Ovary (tissue), 9 donors: ENCODE measurements around the gene UQCC5. TPM values are rescaled to one million over a fixed set of nuclear protein-coding genes. Genes with fewer than 3 reads are reported as not detected.
A peak's percentile ranks its signal among the peaks of the same experiment; 100 is the strongest.

ENCODE experiments used
- DNase-seq, 5 donors: peaks; one replicate each; pipeline ENCODE4 v3.0.0-alpha.2; 2019 to 2020
- H3K27ac ChIP-seq, 2 donors: fragments of 200-600 bp; one replicate each; pipeline versions ENCODE4 v1.5.1 to v1.8.0; 2019 to 2022
- H3K27me3 ChIP-seq: fragments of 200-600 bp; one replicate; pipeline ENCODE4 v1.8.0; 2022
- H3K36me3 ChIP-seq: fragments of 200-600 bp; sonication (generic); one replicate; pipeline ENCODE4 v1.5.1; 2019
- H3K4me1 ChIP-seq: one replicate; pipeline ENCODE4 v1.8.1; 2013; ENCODE audit warnings: mild to moderate bottlenecking, moderate library complexity; ENCODE audit not compliant: insufficient read depth
- H3K4me3 ChIP-seq: fragments of 200-600 bp; sonication (generic); one replicate; pipeline ENCODE4 v1.5.1; 2017
- H3K9me3 ChIP-seq, 2 donors: fragments of 200-600 bp in 1 of 2; sonication (generic) in 1 of 2; one replicate each; pipeline versions ENCODE4 v1.5.1 to v1.8.1; 2013 to 2019; ENCODE audit warnings: mild to moderate bottlenecking in 1 of 2, moderate library complexity in 1 of 2
- CTCF ChIP-seq, 3 donors: fragments of 450-650 bp in 2 of 3; fragments of 200-600 bp in 1 of 3; IDR thresholded peaks; one replicate each; pipeline versions ENCODE4 v1.5.1 to v1.8.0; 2016 to 2022; ENCODE audit warnings: antibody characterized with exemption in 3 of 3, mild to moderate bottlenecking in 1 of 3
- EP300 ChIP-seq: sonication (generic); formaldehyde crosslinking; IDR thresholded peaks from one replicate; pipeline ENCODE4 v1.6.1; 2017; ENCODE audit warnings: antibody characterized with exemption
- POLR2A ChIP-seq: fragments of 450-650 bp; IDR thresholded peaks from one replicate; pipeline ENCODE4 v1.6.1; 2017; ENCODE audit warnings: antibody characterized with exemption, mild to moderate bottlenecking, moderate library complexity
- WGBS, 3 donors: extraction: QIAGEN DNeasy Blood & Tissue Kit in 1 of 3; methylation state at CpG; one replicate each; pipeline versions ENCODE4 v1.1.5 to v1.1.7; 2013 to 2017; 5-methylcytosine and 5-hydroxymethylcytosine counted together
- intact Hi-C, 4 donors: fragments of 100-400 bp; cut with DNase I; formaldehyde crosslinking; loops; one replicate each; pipeline versions ENCODE4 v1.11.0 to v1.15.1; 2022 to 2023
- polyA plus RNA-seq, 2 donors: library from polyadenylated mRNA; stranded (reverse); fragments of 200-250 nt in 1 of 2; fragments of 350-450 nt in 1 of 2; fragmentation: Illumina TruSeq in 1 of 2; extraction: RNeasy Lipid Tissue Mini Kit (QIAGEN cat#74804) in 1 of 2; gene quantifications; one replicate each; pipeline ENCODE4 v1.2.3, GENCODE V29; 2013 to 2014
- total RNA-seq, 7 donors: library from RNA; depleted of rRNA in 2 of 7; stranded (reverse); fragments of >200 nt in 2 of 7; fragmentation: NEBNext Ultra II Directional in 3 of 7; extraction: Animal tissue kit (Norgen Biotek cat#: 25700) in 3 of 7; gene quantifications; one replicate each; pipeline versions ENCODE4 v1.1.0 to v1.2.4, GENCODE V29; 2016 to 2023
- donor health status: DM: no; HTN: no; CAD: no; lungs with moderate emphysema.
- donor health status: DM: no; HTN: no; CAD: no.
- donor health status: Bipolar disorder and iron deficiency.
- donor health status: DM: yes; HTN: yes; CAD: no.
- donor health status: DM: no; HTN: no; CAD: no.
- donor health status: DM: yes; HTN: yes; CAD: no.

UQCC5 gene
- total and polyA plus RNA-seq, 9 donors: 1.4 to 53.0 (median 27.4) TPM

GRCh38 chr3:52534281-52535183, 1.9 kb upstream of the UQCC5 start:
- H3K4me1 ChIP-seq: peaks cover 25% of the 10 kb centered on the region
- TF ChIP-seq EP300 (no peak), POLR2A (no peak), CTCF (IDR thresholded peaks at IDR 0.05) (no peak)
- DNase-seq: peak; percentile 34 to 55 (median 43)

GRCh38 chr3:52535411-52536111, 844 bp upstream of the UQCC5 start:
- Histone ChIP-seq H3K9me3 (no peaks in the 10 kb centered on the region), H3K4me3 (peak overlapping the region; percentile 24), H3K4me1 (peaks cover 25% of the 10 kb centered on the region), H3K27ac (peak overlapping the region in 1 of 2 donors; percentile 94), H3K36me3 (no peaks in the 10 kb centered on the region), H3K27me3 (no peaks in the 10 kb centered on the region)
- peak in 3 of 5 donors; percentile 18 to 36 (median 31) for DNase-seq
- WGBS, 3 donors: 84 to 92% (median 88%) methylated on average over 19 of the region's 19 CpGs
- TF ChIP-seq CTCF (IDR thresholded peaks at IDR 0.05) (no peak), POLR2A (no peak), EP300 (no peak)
- intact Hi-C loops: loop anchor here in 2 of 4 donors (10.0 kb wide), 2 partner anchors 149 to 169 kb away; partner anchors contain the start of genes GLT8D1 (in 1 of the 2), GNL3 (in 1 of the 2), PBRM1 (in 1 of the 2) and SPCS1 (in 1 of the 2)

More at GRCh38 chr3:52534281-52535183, 1.9 kb upstream of the UQCC5 start:
- peak overlapping the region; percentile 72 to 94 for H3K27ac ChIP-seq
- no peaks in the 10 kb centered on the region for H3K36me3 ChIP-seq
- peak overlapping the region; percentile 61 for H3K4me3 ChIP-seq
- WGBS, 3 donors: 14 to 24% (median 20%) methylated on average over 50 to 57 of the region's 57 CpGs
- no peaks in the 10 kb centered on the region for H3K27me3 ChIP-seq
- intact Hi-C loops: loop anchor here in 2 of 4 donors (5.0 to 10.0 kb wide), 3 partner anchors 82 to 170 kb away; partner anchors contain the start of genes GLT8D1 (in 1 of the 2), GNL3 (in 1 of the 2), PBRM1 (in 1 of the 2) and SPCS1 (in 1 of the 2)
- no peaks in the 10 kb centered on the region for H3K9me3 ChIP-seq

- no peaks in the 10 kb centered on the region for H3K9me3 ChIP-seq
- no peak overlapping the region for H3K27ac ChIP-seq
- no peaks in the 10 kb centered on the region for H3K27me3 ChIP-seq
- H3K4me1 ChIP-seq: peaks cover 25% of the 10 kb centered on the region
- peak overlapping the region; percentile 24 for H3K4me3 ChIP-seq
- H3K36me3 ChIP-seq: no peaks in the 10 kb centered on the region
- 10 to 12% (median 12%) methylated on average over 9 of the region's 9 CpGs for WGBS, 3 donors
- intact Hi-C loops: loop anchor here in 2 of 4 donors (10.0 kb wide), 2 partner anchors 149 to 169 kb away; partner anchors contain the start of genes GLT8D1 (in 1 of the 2), GNL3 (in 1 of the 2), PBRM1 (in 1 of the 2) and SPCS1 (in 1 of the 2)
- TF ChIP-seq POLR2A (no peak), CTCF (IDR thresholded peaks at IDR 0.05) (no peak), EP300 (no peak)
- no peak for DNase-seq
These were observed 365 bp upstream of the UQCC5 start for GRCh38 chr3:52536112-52536368.

- H3K9me3 ChIP-seq: no peaks in the 10 kb centered on the region
- peak overlapping the region; percentile 60 for H3K4me3 ChIP-seq
- DNase-seq: no peak
- H3K27ac ChIP-seq: peak overlapping the region in 1 of 2 donors; percentile 16
- peaks cover 25% of the 10 kb centered on the region for H3K4me1 ChIP-seq
- TF ChIP-seq CTCF (IDR thresholded peaks at IDR 0.05) (no peak), EP300 (no peak), POLR2A (no peak)
- no peaks in the 10 kb centered on the region for H3K27me3 ChIP-seq
- no peaks in the 10 kb centered on the region for H3K36me3 ChIP-seq
- WGBS, 3 donors: 0 to 2% (median 1%) methylated on average over 6 of the region's 6 CpGs
- intact Hi-C loops: loop anchor here in 2 of 4 donors (10.0 kb wide), 2 partner anchors 148 to 168 kb away; partner anchors contain the start of genes GLT8D1 (in 1 of the 2), GNL3 (in 1 of the 2), PBRM1 (in 1 of the 2) and SPCS1 (in 1 of the 2)
These were observed 788 bp downstream of the UQCC5 start for GRCh38 chr3:52537165-52537620.
